ENCODE data around the gene ARHGAP26. TPM values are rescaled to one million over a fixed set of nuclear protein-coding genes. Genes with fewer than 3 reads are reported as not detected.

ARHGAP26 gene
- total and polyA plus RNA-seq, 5 donors = 13.2 to 56.9 (median 47.0) TPM

GRCh38 chr5:142888469-142889085 lies 118.4 kb downstream of the ARHGAP26 start:
- ATAC-seq (peak; percentile 48 to 72), DNase-seq (no peak)
- H3K4me3 ChIP-seq (ENCODE audit: low read length) = no peak overlapping the region
- no peak overlapping the region for H3K27ac ChIP-seq (ENCODE audit: low read length)
- no peaks in the 10 kb centered on the region for H3K27me3 ChIP-seq (ENCODE audit: control insufficient read depth, insufficient read depth)
- WGBS = 44% methylated on average over 9 of the region's 9 CpGs
- intact Hi-C loops (cut with DNase I) = loop anchor here in 2 of 4 donors (5.0 to 10.0 kb wide), 2 partner anchors 166 to 274 kb away; no protein-coding TSS in a partner anchor
- peaks cover 5% of the 10 kb centered on the region for H3K4me1 ChIP-seq (ENCODE audit: control insufficient read depth, insufficient read depth, low read length)
- no peaks in the 10 kb centered on the region for H3K9me3 ChIP-seq (ENCODE audit: control insufficient read depth, low read length)

- ATAC-seq (no peak), DNase-seq (no peak)
- Histone ChIP-seq H3K27ac (ENCODE audit: low read length) (peak overlapping the region; percentile 27), H3K4me3 (ENCODE audit: low read length) (no peak overlapping the region), H3K4me1 (ENCODE audit: control insufficient read depth, insufficient read depth, low read length) (peaks cover 7% of the 10 kb centered on the region), H3K27me3 (ENCODE audit: control insufficient read depth, insufficient read depth) (no peaks in the 10 kb centered on the region), H3K9me3 (ENCODE audit: control insufficient read depth, low read length) (no peaks in the 10 kb centered on the region)
- WGBS = 79% methylated on average over 3 of the region's 3 CpGs
- intact Hi-C loops (cut with DNase I) = no loop called here
Measured at GRCh38 chr5:142892021-142892420, 121.8 kb downstream of the ARHGAP26 start.

- DNase-seq (no peak), ATAC-seq (no peak)
- H3K9me3 ChIP-seq (ENCODE audit: control insufficient read depth, low read length) = no peaks in the 10 kb centered on the region
- intact Hi-C loops (cut with DNase I) = no loop called here
- peaks cover 7% of the 10 kb centered on the region for H3K4me1 ChIP-seq (ENCODE audit: control insufficient read depth, insufficient read depth, low read length)
- no peak overlapping the region for H3K4me3 ChIP-seq (ENCODE audit: low read length)
- WGBS = 78% methylated on average over 2 of the region's 2 CpGs
- H3K27ac ChIP-seq (ENCODE audit: low read length) = no peak overlapping the region
- no peaks in the 10 kb centered on the region for H3K27me3 ChIP-seq (ENCODE audit: control insufficient read depth, insufficient read depth)
Measured at GRCh38 chr5:142894315-142894714, 124.1 kb downstream of the ARHGAP26 start.

- Histone ChIP-seq H3K9me3 (ENCODE audit: control insufficient read depth, low read length) (no peaks in the 10 kb centered on the region), H3K4me3 (ENCODE audit: low read length) (no peak overlapping the region), H3K27ac (ENCODE audit: low read length) (no peak overlapping the region), H3K4me1 (ENCODE audit: control insufficient read depth, insufficient read depth, low read length) (peaks cover 7% of the 10 kb centered on the region), H3K27me3 (ENCODE audit: control insufficient read depth, insufficient read depth) (no peaks in the 10 kb centered on the region)
- DNase-seq = no peak
- intact Hi-C loops (cut with DNase I) = no loop called here
- ATAC-seq = peak; percentile 35 to 52
- WGBS = 94% methylated on average over 1 of the region's 1 CpG
Measured at GRCh38 chr5:142894749-142895148, 124.6 kb downstream of the ARHGAP26 start.

- H3K4me1 ChIP-seq (ENCODE audit: control insufficient read depth, insufficient read depth, low read length) = peaks cover 7% of the 10 kb centered on the region
- 89% methylated on average over 2 of the region's 2 CpGs for WGBS
Measured at GRCh38 chr5:142896325-142897007, 126.3 kb downstream of the ARHGAP26 start.

GRCh38 chr5:142897328-142897727 lies 127.2 kb downstream of the ARHGAP26 start:
- Histone ChIP-seq H3K9me3 (ENCODE audit: control insufficient read depth, low read length) (no peaks in the 10 kb centered on the region), H3K27me3 (ENCODE audit: control insufficient read depth, insufficient read depth) (no peaks in the 10 kb centered on the region), H3K27ac (ENCODE audit: low read length) (no peak overlapping the region), H3K4me3 (ENCODE audit: low read length) (no peak overlapping the region), H3K4me1 (ENCODE audit: control insufficient read depth, insufficient read depth, low read length) (peaks cover 7% of the 10 kb centered on the region)
- ATAC-seq (no peak), DNase-seq (no peak)
- WGBS = 79% methylated on average over 4 of the region's 4 CpGs
- intact Hi-C loops (cut with DNase I) = no loop called here

More at GRCh38 chr5:142896325-142897007, 126.3 kb downstream of the ARHGAP26 start:
- DNase-seq (no peak), ATAC-seq (no peak)
- intact Hi-C loops (cut with DNase I) = no loop called here
- H3K27ac ChIP-seq (ENCODE audit: low read length) = no peak overlapping the region
- H3K9me3 ChIP-seq (ENCODE audit: control insufficient read depth, low read length) = no peaks in the 10 kb centered on the region
- H3K4me3 ChIP-seq (ENCODE audit: low read length) = no peak overlapping the region
- no peaks in the 10 kb centered on the region for H3K27me3 ChIP-seq (ENCODE audit: control insufficient read depth, insufficient read depth)

GRCh38 chr5:142900927-142901326 lies 130.8 kb downstream of the ARHGAP26 start:
- ATAC-seq (no peak), DNase-seq (no peak)
- WGBS = 68% methylated on average over 5 of the region's 5 CpGs
- peaks cover 11% of the 10 kb centered on the region for H3K4me1 ChIP-seq (ENCODE audit: control insufficient read depth, insufficient read depth, low read length)
- H3K4me3 ChIP-seq (ENCODE audit: low read length) = no peak overlapping the region
- intact Hi-C loops (cut with DNase I) = no loop called here
- H3K27me3 ChIP-seq (ENCODE audit: control insufficient read depth, insufficient read depth) = no peaks in the 10 kb centered on the region
- no peak overlapping the region for H3K27ac ChIP-seq (ENCODE audit: low read length)
- H3K9me3 ChIP-seq (ENCODE audit: control insufficient read depth, low read length) = no peaks in the 10 kb centered on the region

- H3K4me1 ChIP-seq (ENCODE audit: control insufficient read depth, insufficient read depth, low read length) = peaks cover 11% of the 10 kb centered on the region
- ATAC-seq (no peak), DNase-seq (no peak)
- peak overlapping the region; percentile 67 for H3K27ac ChIP-seq (ENCODE audit: low read length)
- H3K27me3 ChIP-seq (ENCODE audit: control insufficient read depth, insufficient read depth) = no peaks in the 10 kb centered on the region
- H3K4me3 ChIP-seq (ENCODE audit: low read length) = no peak overlapping the region
- 65% methylated on average over 3 of the region's 3 CpGs for WGBS
- no peaks in the 10 kb centered on the region for H3K9me3 ChIP-seq (ENCODE audit: control insufficient read depth, low read length)
- intact Hi-C loops (cut with DNase I) = no loop called here
Measured at GRCh38 chr5:142901476-142902185, 131.5 kb downstream of the ARHGAP26 start.

- Histone ChIP-seq H3K4me1 (ENCODE audit: control insufficient read depth, insufficient read depth, low read length) (peaks cover 11% of the 10 kb centered on the region), H3K9me3 (ENCODE audit: control insufficient read depth, low read length) (no peaks in the 10 kb centered on the region), H3K27me3 (ENCODE audit: control insufficient read depth, insufficient read depth) (no peaks in the 10 kb centered on the region), H3K27ac (ENCODE audit: low read length) (peak overlapping the region; percentile 67), H3K4me3 (ENCODE audit: low read length) (no peak overlapping the region)
- intact Hi-C loops (cut with DNase I) = no loop called here
- ATAC-seq (peak in 1 of 2 donors; percentile 34), DNase-seq (peak in 1 of 3 donors; percentile 12)
- 71% methylated on average over 10 of the region's 10 CpGs for WGBS
Measured at GRCh38 chr5:142902186-142902965, 132.2 kb downstream of the ARHGAP26 start.

- Histone ChIP-seq H3K4me3 (ENCODE audit: low read length) (no peak overlapping the region), H3K4me1 (ENCODE audit: control insufficient read depth, insufficient read depth, low read length) (peaks cover 11% of the 10 kb centered on the region), H3K27me3 (ENCODE audit: control insufficient read depth, insufficient read depth) (no peaks in the 10 kb centered on the region), H3K27ac (ENCODE audit: low read length) (no peak overlapping the region), H3K9me3 (ENCODE audit: control insufficient read depth, low read length) (no peaks in the 10 kb centered on the region)
- no peak for DNase-seq
- 95% methylated on average over 4 of the region's 4 CpGs for WGBS
- intact Hi-C loops (cut with DNase I) = no loop called here
- ATAC-seq = no peak
Measured at GRCh38 chr5:142904416-142904815, 134.2 kb downstream of the ARHGAP26 start.
